Esophagus muscularis mucosa (tissue), 4 donors: ENCODE measurements around the gene SORBS1. TPM values are rescaled to one million over a fixed set of nuclear protein-coding genes. Genes with fewer than 3 reads are reported as not detected.

Source experiments
- DNase-seq: peaks from one replicate; pipeline ENCODE4 v3.0.0-alpha.2; 2017; ENCODE audit errors: extremely low spot score
- H3K27ac ChIP-seq, 4 donors: fragments of 200-600 bp; sonication (generic); replicated peaks in 1 of 4; 1 replicate in 3 of 4; 2 replicates in 1 of 4; pipeline ENCODE4 v1.5.1; 2016 to 2019; ENCODE audit warnings: mild to moderate bottlenecking in 1 of 4
- H3K27me3 ChIP-seq, 4 donors: fragments of 200-600 bp; sonication (generic); one replicate each; pipeline versions ENCODE4 v1.5.1 to v1.6.0; 2016 to 2019
- H3K36me3 ChIP-seq, 4 donors: fragments of 200-600 bp; sonication (generic); one replicate each; pipeline ENCODE4 v1.5.1; 2016 to 2019
- H3K4me1 ChIP-seq, 4 donors: fragments of 200-600 bp; sonication (generic); one replicate each; pipeline ENCODE4 v1.5.1; 2016 to 2019
- H3K4me3 ChIP-seq, 4 donors: fragments of 200-600 bp; sonication (generic); 1 replicate in 2 of 4; 2 replicates in 2 of 4; pipeline ENCODE4 v1.5.1; 2016 to 2019; ENCODE audit warnings: mild to moderate bottlenecking in 4 of 4, moderate library complexity in 1 of 4
- H3K9me3 ChIP-seq, 4 donors: fragments of 200-600 bp; sonication (generic); 1 replicate in 3 of 4; 2 replicates in 1 of 4; pipeline ENCODE4 v1.5.1; 2016 to 2019
- EP300 ChIP-seq: sonication (generic); formaldehyde crosslinking; IDR thresholded peaks from one replicate; pipeline ENCODE4 v1.6.1; 2017; ENCODE audit warnings: antibody characterized with exemption
- POLR2A ChIP-seq: fragments of 450-650 bp; IDR thresholded peaks from one replicate; pipeline ENCODE4 v1.6.1; 2017; ENCODE audit warnings: antibody characterized with exemption, moderate library complexity, mild to moderate bottlenecking, low read depth
- POLR2AphosphoS5 ChIP-seq, 2 donors: sonication (generic); formaldehyde crosslinking; IDR thresholded peaks; one replicate each; pipeline ENCODE4 v1.6.1; 2017; ENCODE audit warnings: antibody characterized with exemption in 2 of 2
- WGBS: methylation state at CpG from one replicate; pipeline ENCODE4 v1.1.5; 2018; 5-methylcytosine and 5-hydroxymethylcytosine counted together
- intact Hi-C: fragments of 100-400 bp; cut with DNase I; formaldehyde crosslinking; loops from one replicate; pipeline ENCODE4 v1.15.1; 2023
- total RNA-seq, 4 donors: library from RNA; depleted of rRNA; stranded (reverse); fragments of >200 nt; gene quantifications; one replicate each; pipeline versions ENCODE4 v1.1.0 to v1.2.1, GENCODE V29; 2016
- TF ChIP-seq, protein P1 (sequence below), 3 experiments: fragments of 200-600 bp in 2 of 3; fragments of 450-650 bp in 1 of 3; sonication (generic) in 2 of 3; IDR thresholded peaks; one replicate each; pipeline ENCODE4 v1.5.1; 2017 to 2019; ENCODE audit warnings: antibody characterized with exemption in 3 of 3, mild to moderate bottlenecking in 2 of 3, moderate library complexity in 1 of 3

Gene SORBS1
- total RNA-seq, 4 donors from 2014 or later, result 1,569 to 2,231 (median 1,854) TPM

- Histone ChIP-seq H3K27me3 (no peaks in the 10 kb centered on the region), H3K4me1 (peaks cover 17 to 55% (median 27%) of the 10 kb centered on the region in 4 donors), H3K27ac (no peak overlapping the region), H3K9me3 (no peaks in the 10 kb centered on the region), H3K36me3 (peaks cover 0 to 84% (median 18%) of the 10 kb centered on the region in 4 donors), H3K4me3 (no peak overlapping the region)
- intact Hi-C loops, result no loop called here
- 95% methylated on average over 3 of the region's 3 CpGs for WGBS
- no peak for DNase-seq
- TF ChIP-seq, protein P1, sequence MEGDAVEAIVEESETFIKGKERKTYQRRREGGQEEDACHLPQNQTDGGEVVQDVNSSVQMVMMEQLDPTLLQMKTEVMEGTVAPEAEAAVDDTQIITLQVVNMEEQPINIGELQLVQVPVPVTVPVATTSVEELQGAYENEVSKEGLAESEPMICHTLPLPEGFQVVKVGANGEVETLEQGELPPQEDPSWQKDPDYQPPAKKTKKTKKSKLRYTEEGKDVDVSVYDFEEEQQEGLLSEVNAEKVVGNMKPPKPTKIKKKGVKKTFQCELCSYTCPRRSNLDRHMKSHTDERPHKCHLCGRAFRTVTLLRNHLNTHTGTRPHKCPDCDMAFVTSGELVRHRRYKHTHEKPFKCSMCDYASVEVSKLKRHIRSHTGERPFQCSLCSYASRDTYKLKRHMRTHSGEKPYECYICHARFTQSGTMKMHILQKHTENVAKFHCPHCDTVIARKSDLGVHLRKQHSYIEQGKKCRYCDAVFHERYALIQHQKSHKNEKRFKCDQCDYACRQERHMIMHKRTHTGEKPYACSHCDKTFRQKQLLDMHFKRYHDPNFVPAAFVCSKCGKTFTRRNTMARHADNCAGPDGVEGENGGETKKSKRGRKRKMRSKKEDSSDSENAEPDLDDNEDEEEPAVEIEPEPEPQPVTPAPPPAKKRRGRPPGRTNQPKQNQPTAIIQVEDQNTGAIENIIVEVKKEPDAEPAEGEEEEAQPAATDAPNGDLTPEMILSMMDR (IDR thresholded peaks at IDR 0.05), result no peak
- TF ChIP-seq POLR2AphosphoS5 (IDR thresholded peaks at IDR 0.05) (no peak), EP300 (no peak), POLR2A (no peak)
Measured at GRCh38 chr10:95261926-95262325, 299.2 kb downstream of the SORBS1 start.

Other genes with a start within 250 kb of the SORBS1 start
- gene ALDH18A1, start 95.3 kb upstream of the SORBS1 start, total RNA-seq, result 10 to 100 TPM; 13.7 to 27.7 (median 21.8) TPM
- 10 to 100 TPM; 15.4 to 23.5 (median 21.8) TPM for gene TCTN3, start 132.6 kb upstream of the SORBS1 start, total RNA-seq
- 10 to 100 TPM; 27.3 to 33.4 (median 31.4) TPM for gene ENTPD1, start 194.8 kb upstream of the SORBS1 start, total RNA-seq